ENCODE measurements around the gene SDR42E2.

DNA sequence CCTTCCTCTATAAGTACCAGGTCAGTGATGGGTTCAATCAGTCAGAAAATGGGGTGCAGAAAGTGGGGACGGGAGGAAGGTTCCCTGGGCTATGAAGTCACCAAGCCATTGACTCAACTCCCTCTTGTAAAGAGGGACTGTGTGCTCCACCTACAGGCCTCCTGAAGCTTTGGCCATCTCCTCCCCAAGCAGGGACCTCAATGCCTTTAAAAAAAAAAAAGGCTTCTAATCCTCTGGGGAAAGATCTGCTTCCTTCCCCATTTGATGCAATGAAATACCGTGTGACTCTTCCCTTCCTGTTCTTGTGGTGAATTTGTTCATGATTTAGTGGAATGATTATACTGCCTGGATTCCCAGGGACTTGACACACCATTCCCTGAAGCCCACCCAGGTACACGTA, 39.2 kb upstream of the SDR42E2 start:
- TF ChIP-seq, protein P1, sequence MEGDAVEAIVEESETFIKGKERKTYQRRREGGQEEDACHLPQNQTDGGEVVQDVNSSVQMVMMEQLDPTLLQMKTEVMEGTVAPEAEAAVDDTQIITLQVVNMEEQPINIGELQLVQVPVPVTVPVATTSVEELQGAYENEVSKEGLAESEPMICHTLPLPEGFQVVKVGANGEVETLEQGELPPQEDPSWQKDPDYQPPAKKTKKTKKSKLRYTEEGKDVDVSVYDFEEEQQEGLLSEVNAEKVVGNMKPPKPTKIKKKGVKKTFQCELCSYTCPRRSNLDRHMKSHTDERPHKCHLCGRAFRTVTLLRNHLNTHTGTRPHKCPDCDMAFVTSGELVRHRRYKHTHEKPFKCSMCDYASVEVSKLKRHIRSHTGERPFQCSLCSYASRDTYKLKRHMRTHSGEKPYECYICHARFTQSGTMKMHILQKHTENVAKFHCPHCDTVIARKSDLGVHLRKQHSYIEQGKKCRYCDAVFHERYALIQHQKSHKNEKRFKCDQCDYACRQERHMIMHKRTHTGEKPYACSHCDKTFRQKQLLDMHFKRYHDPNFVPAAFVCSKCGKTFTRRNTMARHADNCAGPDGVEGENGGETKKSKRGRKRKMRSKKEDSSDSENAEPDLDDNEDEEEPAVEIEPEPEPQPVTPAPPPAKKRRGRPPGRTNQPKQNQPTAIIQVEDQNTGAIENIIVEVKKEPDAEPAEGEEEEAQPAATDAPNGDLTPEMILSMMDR (conservative IDR thresholded peaks at IDR 0.05; ENCODE audit: low read depth, low read length) = peak; percentile 26; the same call in 1 of the 2 replicates
- TF ChIP-seq EZH2phosphoT487 (IDR thresholded peaks at IDR 0.05; ENCODE audit: borderline replicate concordance, low read length) = no peak
